SHP77 (cell line): ENCODE data around the gene ANXA2.

Experiments used
- DNase-seq, 2 experiments: peaks; one replicate each; lab custom pipeline; 2025; lab: John Stamatoyannopoulos, UW

The ANXA2 gene

DNA sequence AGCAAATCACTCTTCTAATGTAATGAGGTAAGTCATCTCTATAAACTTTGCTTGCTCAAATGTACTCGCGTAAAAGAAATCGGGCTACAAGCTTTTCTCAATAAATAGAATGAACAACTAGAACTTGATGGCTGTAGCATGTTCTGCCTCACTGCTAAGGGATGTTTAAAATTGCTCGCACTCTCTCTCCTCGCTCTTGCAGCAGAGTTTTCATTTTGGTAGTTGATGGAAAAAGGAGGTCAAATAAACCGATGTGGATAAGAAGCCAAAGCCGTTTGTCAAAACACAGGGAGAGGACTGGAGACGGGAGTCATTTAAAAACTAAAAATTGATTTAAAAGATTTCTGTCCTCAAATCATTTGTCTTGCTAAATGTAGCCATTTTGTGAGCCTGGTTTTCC lies 53.3 kb downstream of the ANXA2 start:
- no peak for DNase-seq

DNA sequence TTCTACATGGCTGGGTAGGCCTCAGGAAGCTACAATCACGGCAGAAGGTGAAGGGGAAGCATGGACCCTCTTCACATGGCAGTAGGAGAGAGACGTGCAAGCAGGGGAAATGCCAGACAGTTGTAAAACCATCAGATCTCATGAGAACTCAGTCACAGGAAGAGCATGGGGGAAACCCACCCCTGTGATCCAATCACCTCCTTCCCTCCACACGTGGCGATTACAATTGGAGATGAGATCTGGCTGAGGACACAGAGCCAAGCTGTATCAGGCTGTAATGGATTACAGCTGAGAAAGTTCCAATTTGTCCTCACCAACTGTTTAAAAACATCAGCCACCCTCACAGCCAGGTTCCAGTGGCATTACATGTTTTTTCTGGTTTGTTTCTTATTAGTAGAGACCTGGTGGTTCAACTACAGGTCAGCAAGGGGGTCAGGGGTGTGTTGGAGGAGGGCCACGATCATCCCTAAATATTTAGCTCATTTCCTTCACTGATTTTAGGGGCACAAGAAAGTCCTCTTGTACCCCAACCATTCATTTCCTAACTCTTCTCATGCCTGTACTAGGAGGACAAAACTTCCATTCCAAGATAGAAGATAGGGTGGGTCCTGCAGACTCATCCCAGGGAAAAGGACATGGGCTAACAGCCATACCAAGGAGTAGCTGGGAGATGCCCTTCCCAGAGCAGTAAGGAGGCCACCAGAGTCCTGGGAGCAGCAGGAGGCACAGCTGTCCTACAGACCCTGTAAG lies 54.4 kb downstream of the ANXA2 start:
- DNase-seq: no peak

DNA sequence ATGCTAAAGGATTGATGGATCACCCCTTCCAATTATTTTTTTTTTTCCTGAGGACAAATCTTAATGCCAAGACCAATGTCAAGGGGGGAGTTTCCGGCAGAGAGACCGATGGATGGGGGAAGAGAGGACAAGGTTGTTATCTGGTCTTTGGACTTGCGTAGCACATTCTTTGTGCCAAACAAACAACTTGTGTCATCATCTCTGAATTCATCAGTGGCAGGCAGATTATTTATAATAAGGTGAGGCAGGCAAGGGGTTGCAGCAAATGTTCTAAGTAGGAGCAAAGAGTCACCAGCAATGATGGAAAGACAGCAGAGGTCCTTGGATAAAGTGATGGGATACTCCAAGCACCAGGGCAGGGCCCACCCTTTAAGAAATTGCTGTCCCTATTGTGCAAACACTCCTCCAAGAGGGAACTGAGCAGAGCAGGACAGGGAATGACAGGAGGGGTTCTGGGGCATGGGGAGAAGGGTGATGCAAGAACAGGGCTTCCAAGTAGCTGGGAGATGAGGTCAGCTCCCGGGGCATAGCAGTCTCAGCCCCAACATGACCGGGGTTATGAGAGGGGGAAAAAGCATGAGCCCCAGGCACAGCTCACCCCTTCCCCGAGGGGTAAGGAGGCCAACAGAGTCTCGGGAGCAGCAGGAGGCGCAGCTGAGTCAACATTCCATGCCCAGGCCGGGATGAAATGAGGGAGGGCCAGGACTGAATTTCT lies 57.4 kb downstream of the ANXA2 start:
- no peak for DNase-seq

DNA sequence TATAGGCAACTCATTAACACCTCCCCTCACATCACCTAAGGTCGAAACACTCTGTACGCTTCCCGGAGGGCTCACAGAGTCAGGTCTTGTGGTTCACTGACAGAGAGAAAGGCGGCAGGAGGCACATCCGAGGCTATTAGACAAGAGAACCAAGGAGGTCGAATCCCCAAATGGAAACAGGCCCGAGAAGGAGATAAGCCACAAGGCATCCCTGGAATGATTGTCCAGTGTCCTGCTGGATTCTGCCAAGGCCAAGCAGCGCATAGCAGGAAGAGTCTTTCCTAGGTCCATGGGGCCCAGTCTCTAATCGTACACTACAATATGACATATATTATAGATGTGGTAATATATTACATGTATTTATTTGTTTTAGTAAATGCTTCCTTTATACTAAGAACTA lies 58.5 kb downstream of the ANXA2 start:
- DNase-seq: no peak

DNA sequence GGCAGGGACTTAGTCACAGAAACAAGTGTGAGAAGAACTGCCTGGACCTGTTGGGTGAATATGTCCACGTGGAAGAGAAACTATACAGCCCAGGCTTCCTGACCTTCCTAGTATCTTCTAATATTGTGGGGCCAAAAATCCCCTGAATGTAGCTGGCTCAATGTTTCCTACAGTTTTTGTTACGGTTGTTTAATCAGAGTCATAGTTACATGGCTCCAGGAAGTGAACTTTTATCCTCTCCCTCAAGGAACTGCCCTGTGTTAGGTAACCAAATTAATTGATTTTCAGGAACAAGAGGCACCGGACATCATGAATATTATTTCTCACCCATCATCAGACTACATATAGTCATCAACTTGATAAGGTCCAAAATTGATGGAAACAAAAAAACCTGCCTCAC lies 59.0 kb downstream of the ANXA2 start:
- DNase-seq: no peak

DNA sequence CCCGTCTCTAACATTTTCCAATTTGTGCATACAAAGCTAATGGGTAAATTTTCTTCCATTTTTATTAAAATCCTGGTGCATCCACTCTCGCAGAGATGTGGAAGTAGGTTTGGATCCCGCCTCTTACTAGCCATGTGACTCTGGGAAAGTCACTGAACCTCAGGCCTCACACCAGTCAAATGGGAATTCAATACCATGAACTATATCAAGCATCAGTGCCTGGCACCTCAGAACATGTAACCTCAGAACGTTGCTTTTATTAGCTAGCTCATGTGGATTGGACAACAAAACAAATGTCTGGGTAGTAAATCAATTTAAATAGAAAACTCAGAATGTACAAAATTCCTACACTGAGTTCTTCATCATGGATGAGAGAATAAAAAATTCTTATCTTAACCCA lies 60.7 kb downstream of the ANXA2 start:
- no peak for DNase-seq

DNA sequence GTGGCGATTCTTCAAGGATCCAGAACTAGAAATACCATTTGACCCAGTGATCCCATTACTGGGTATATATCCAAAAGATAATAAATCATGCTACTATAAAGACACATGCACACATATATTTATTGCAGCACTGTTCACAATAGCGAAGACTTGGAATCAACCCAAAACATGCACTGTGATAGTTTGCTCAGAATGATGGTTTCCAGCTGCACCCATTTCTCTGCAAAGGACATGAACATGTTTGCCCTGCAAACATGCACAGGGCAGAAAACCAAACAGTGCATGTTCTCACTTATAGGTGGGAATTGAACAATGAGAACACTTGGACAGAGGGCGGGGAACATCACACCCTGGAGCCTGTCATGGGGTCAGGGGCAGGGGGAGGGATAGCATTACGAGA lies 62.5 kb downstream of the ANXA2 start:
- DNase-seq: peak; percentile 72 to 80

DNA sequence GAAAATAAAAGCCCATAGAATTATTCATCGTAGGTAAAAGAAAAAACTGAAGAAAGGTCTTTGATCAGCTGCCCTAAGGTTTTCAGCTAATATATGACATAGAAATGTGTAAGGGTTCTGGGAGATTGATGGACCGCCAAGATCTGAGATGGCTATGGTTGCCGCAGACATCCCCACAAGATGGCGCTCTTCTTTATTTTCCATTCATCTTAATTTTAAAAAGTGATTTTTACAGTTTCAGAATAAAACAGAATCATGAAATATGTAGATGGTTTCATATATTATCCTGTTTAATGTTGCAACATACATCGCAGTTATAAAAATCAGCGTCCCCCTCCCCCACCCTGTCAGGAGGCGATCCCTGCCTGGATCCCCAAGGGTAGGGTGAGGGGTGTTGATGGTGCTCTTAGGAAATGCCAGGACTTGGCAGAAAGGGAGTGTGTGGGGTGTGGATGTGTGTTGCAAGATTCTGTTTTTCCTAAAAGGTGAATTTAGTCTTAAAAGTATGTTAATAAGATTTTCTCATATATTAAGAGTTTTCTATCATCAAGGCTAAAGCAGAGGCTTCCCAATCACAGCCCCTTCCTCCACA lies 68.8 kb downstream of the ANXA2 start:
- DNase-seq: no peak

DNA sequence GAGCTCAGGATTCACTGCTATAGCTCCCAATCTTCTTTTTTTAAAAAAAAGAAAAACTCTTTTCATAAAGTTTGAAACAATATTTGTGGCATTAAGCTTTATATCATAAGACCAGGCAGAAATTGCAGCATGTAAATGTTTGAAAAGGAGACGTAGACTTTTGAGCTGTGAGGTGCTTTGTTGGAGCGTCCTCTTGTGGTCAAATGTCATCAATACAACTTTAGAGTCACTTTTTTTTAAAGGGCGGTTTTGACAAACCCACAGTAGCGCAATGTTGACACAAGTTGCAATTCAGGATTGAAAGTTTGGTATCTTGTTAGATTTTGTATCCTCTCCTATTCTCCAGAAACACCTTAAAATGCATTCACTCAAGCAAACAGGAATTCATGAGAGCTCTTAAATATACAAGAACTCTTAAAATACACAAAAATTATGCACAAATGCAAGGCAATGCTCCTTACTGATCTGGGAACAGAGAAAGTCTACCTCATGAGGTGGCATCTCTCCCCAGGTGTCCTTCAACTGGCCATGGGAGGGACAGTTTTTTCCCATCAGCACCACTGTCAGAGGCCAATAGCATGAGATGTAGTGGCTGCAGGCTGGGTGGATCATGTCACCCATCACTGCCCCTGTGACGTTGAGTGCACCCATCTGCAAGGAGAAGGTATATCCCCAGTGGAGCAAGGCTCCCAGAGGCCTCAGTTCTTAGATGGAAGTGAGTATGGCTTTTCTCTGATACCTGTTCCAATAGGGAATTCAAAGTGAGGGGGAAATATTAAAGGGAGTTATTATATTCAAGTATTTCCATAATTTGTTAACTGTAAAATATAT lies 70.7 kb downstream of the ANXA2 start:
- peak; percentile 22 to 63 for DNase-seq

DNA sequence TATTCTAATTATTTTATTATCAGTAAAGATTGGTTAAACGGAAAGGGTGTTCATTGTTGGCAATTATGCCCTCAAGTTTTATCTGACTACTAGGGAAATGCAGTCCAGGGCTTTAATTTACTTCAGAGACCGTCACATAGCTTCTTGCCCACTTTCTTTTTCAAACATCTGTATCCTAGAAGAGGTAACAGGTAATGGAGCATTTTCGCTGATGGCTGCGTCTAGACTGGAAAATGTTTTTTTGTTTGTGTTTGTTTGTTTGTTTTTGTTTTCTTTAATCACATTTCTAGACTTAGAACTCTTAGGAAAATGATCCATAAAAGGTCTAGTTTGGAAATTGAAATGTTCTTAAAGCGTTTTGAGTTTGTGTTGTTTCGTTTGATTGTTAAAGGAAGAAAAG lies 71.4 kb downstream of the ANXA2 start:
- DNase-seq: no peak

DNA sequence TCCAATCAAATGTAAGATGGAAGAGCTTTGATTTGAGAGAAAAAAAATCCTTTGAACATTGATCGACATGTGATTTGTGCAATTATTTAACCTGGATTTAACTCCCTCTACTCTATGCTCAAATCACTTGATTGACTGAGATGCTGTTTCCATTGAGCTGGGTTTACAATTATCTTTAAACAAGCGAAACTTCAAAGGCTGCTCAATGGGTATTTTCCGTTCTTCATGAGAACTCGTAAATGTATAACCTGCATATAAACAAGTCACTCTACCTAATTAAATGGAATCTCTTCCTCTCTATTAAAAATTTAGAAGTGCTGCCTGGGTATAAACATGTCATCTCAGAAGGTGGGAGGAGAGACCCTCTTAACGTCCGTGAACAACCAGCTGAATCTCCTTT lies 71.9 kb downstream of the ANXA2 start:
- no peak for DNase-seq

DNA sequence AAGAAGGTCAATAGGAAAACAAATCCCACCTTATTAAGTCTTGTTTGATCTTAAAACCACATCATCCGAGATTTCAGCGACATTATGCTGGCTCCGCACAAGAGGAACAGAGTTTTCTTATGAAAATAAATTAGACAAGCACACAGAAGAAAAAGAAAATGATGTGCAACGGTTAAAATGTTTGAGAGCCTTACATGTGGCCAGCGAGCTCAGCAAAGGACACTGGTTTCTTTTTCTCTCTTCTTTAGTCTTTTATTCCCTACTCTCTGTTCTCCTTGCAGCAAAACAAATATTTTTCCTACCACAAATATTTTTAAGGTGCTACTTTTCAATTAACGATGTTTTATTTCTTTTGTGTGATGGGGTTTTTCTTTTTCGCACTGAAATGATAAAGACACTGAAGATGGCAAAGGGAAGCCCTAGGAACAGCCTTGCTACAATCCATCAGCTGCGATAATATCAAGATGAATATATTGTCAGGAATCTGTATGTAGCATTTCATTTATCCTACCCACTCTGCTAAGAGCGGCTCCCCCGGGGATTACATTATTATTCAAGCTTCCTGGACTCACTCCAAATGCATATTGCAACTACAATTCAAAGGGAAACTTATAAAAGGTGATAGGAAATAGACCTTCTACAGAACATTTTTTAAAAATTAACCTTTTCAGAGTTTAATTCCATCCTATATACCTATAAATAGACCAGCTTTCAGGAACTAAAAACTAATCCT lies 72.9 kb downstream of the ANXA2 start:
- DNase-seq: no peak

DNA sequence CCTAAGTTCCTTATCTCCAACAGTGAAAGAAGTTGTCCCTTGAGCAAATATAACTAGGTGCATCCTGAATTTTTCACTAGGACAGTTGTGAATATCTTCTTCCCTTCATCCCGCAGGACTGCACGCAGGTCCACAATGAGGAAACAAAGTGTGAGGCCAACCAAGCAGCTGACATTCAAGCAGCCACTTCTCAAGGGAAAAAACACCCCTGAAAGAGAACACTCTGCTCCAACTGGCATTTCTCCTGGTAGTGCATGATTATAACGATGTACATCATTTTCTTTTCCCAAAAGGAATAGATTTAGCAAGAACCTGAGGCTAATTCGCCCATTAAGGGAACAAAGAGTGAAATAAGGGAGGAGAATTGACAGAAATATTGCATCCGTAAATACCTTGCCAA lies 74.5 kb downstream of the ANXA2 start:
- no peak for DNase-seq

DNA sequence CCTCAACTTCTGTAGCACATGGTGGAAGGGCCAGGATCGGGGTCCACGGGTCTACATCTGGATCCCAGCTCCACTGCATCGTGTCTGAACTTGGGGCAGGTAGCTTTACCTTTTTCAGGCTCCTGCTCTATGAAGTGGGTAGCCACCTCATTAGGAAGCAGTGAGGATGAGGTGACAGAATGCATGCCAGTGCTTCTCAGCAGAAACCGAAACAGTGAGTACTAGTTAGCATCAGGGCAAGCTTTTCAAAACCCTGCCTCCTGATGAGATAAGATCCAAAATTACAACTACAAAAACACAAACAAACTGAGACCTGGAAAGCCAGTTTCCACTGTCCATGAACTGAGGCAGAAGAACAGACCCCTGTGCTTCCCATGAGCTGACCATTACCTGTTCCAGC lies 77.4 kb downstream of the ANXA2 start:
- DNase-seq: no peak

DNA sequence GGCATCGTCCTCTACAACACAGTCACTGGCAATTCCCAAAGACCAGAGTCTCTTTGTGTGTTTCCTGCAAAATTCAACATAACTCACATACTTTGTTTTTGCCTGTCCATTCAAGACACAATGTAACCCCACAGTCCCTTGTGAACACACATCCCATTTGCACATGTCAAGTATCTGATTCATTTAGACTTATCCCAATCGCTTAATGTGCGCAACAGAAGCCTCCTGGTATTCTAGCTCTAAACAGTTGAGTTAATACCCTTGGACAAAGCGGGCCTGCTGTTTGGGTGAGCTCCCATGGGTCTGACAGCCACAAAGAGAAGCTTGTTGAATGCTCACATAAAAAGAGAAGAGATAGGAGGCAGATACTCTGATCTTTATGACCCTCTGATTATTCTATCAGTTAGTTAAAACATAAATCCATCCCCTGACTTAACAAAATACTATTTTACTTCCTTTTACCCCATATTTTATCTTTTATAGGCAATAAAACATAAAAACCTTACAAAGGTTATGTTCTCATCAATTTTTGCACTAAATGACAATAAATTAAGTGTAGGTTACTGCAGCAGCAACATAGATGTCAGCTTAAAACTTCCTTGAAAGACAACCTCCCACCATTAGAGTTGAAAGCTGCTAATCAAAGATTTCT lies 79.4 kb downstream of the ANXA2 start:
- DNase-seq: no peak

DNA sequence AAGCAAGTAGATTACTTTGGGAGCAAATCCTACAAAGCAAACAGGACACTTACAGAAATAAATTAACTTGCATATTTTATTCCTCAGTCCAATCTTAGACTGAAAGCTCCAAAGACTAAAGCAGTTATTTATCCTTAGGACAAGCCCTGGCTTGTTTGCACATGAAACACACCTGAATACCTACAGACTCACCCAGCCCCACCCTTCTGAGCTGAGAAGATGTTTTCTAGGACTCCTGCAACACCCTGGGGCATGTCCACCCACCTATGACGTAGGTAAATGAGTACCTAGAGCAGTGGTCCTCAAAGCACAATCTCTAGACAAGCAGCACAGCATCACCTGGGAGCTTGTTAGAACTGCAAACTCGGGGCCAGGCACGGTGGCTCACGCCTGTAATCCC lies 80.8 kb downstream of the ANXA2 start:
- DNase-seq: no peak

DNA sequence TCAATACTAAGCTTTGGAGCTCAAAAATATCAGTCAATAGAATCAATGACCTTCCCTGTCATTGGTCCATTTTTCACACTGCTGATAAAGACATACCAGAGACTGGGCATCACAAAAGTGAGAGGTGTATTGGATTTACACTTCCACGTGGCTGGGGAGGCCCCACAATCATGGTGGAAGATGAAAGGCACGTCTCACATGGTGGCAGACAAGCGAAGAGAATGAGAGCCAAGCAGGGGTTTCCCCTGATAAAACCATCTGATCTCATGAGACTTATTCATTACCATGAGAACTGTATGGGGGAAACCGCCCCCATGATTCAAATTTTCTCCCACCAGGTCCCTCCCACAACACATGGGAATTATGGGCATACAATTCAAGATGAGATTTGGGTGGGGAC lies 81.9 kb downstream of the ANXA2 start:
- no peak for DNase-seq

DNA sequence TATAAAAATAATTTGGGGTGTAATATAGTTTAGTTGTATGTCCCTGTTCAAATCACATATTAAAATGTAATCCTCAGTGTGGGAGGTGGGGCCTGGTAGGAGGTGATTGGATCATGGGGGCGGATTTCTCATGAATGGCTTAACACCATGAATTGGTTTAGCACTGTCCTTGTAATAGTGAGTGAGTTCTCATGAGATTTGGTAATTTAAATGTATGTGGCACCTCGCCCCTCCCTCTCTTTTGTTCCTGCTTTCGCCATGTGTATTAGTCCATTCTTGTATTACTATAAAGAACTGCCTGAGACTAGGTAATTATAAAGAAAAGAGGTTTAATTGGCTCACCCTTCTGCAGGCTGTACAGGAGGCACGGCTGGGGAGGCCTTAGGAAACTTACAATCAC lies 83.9 kb downstream of the ANXA2 start:
- no peak for DNase-seq

DNA sequence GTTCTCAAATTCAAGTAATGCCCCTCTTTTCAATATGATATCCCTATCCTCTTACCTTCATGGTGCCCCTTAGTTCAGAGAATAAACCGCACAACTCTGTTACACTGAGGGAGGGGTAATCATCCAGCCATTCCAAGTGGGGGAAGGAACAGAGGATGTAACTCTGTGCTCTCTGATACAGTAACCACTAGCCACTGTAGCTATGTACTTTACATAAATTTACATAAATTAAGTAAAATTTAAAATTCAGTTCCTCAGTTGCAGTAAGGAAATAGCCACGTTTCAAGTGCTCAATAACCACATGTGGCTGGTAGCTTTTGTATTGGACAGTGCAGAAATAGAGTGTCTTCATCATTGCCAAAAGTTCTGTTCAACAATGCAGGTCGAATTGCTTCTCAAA lies 90.8 kb downstream of the ANXA2 start:
- DNase-seq: no peak

DNA sequence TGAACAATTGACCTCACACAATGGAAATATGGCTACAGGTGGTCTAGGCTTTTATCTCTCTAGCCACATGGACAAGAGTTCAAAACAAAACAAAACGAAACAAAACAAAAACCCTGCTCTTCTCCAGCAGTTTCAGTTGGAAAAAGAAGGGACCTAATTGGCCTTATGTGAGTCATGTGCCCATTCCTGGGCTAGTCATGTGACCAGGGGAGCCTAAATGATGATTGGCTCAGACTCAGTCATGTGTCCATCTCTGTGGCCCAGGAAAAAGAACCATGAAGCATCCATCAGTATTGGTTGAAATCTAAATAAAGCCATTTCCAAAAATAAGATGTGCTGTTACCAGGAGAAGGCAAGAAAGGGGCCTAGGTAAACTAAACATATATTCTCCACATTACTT lies 96.8 kb downstream of the ANXA2 start:
- DNase-seq: no peak

DNA sequence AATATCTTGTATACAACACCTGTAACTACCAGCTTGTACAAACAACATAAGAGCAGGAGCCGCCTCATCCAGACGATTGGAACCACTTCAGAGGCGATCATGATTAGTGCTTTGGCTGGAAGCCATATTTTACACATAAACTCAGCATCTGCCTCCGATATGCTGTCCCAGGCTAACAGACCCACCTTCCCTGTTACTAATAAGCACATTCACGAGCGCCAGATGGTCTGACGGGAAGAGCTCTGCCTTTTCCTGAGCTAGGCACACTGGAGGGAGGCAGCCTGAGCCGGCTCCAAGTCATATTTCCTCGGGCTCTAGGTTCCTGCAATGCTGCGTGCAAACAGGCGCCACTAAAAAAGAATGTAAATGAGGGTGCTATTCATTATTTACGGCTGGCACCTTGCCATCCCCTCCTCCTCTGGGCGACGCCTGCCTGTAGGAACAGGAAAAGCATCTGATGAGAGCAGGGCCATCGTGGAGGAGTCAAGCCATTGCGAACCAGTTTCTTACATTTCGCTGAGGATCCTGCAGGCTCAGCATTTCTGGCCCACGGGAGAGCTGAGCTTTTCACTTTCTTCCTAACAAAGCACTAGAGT lies 98.2 kb downstream of the ANXA2 start:
- DNase-seq: peak; percentile 81 to 83
